ENCODE measurements around the gene FLRT1. TPM values are rescaled to one million over a fixed set of nuclear protein-coding genes. Genes with fewer than 3 reads are reported as not detected.

Gene FLRT1
- total and polyA plus RNA-seq, 2 experiments from 2014 or later, result 0.76 to 1.1 TPM

DNA sequence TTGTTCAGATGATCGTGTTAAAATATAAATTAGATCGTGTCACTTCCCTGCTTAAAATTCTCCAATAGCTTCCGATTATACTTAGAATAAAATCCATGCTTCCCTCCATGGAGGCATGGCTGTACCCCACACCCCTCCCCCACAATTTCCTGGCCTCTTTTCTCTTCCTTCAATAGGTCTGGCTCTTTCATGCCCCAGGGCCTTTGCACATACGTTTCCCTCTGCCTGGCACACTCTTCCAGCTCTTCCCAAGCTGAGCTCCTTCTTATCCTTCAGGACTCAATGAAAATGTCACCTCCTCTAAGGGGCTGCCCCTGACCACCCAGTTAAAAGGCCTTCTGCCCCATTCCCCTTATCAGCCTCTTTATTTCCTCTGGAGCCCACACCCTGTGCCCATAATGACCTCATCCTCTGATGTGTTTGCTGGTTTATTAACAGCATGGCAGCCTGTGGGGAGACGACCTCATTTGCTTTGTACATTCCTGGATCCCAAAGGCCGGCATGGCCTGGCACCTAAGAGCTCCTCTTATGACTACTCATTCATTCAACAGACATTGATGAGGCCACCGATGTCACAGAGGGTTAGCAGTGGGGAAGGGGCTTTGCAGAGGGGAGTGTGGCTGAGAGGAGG is 9.0 kb upstream of the FLRT1 start:
- H3K4me3 ChIP-seq, result no peak overlapping the region
- no peak for TF ChIP-seq EZH2 (IDR thresholded peaks at IDR 0.05; ENCODE audit: low read depth, unreplicated experiment)
- TF ChIP-seq, protein P1, sequence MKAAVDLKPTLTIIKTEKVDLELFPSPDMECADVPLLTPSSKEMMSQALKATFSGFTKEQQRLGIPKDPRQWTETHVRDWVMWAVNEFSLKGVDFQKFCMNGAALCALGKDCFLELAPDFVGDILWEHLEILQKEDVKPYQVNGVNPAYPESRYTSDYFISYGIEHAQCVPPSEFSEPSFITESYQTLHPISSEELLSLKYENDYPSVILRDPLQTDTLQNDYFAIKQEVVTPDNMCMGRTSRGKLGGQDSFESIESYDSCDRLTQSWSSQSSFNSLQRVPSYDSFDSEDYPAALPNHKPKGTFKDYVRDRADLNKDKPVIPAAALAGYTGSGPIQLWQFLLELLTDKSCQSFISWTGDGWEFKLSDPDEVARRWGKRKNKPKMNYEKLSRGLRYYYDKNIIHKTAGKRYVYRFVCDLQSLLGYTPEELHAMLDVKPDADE (IDR thresholded peaks at IDR 0.05), result no peak
- H3K36me3 ChIP-seq (ENCODE audit: insufficient read depth), result no peaks in the 10 kb centered on the region
- no peaks in the 10 kb centered on the region; the same call in 1 of the 2 replicates for H4K20me1 ChIP-seq (replicated peaks; ENCODE audit: insufficient read depth)
- H3K4me1 Mint-ChIP-seq, result peaks cover 66% of the 10 kb centered on the region
- no peaks in the 10 kb centered on the region for H3K79me2 ChIP-seq (replicated peaks; ENCODE audit: insufficient read depth)
- H2AFZ ChIP-seq, result no peak overlapping the region
- H3K27ac Mint-ChIP-seq, result no peak overlapping the region
- DNase-seq (ENCODE audit: low spot score) (no peak), ATAC-seq (no peak)
- H3K9me3 Mint-ChIP-seq, result no peaks in the 10 kb centered on the region; the same call in 2 of the 3 replicates
- peaks cover 30% of the 10 kb centered on the region for H3K27me3 ChIP-seq (ENCODE audit: insufficient read depth)
- H3K4me2 ChIP-seq, result peak overlapping the region; percentile 42; the same call in 1 of the 2 replicates
- peaks cover 68% of the 10 kb centered on the region for H3K27me3 Mint-ChIP-seq (ENCODE audit: insufficient read depth, low read depth, poor library complexity)
- H3K9me2 ChIP-seq (ENCODE audit: insufficient read depth), result no peaks in the 10 kb centered on the region
- no peak overlapping the region for H3K27ac ChIP-seq (ENCODE audit: low read depth)
- H3K36me3 Mint-ChIP-seq (ENCODE audit: low read depth), result peaks cover 4% of the 10 kb centered on the region; the same call in 1 of the 3 replicates
- peak overlapping the region; percentile 16; the same call in 1 of the 3 replicates for H3K4me3 Mint-ChIP-seq
- H3F3A ChIP-seq (replicated peaks; ENCODE audit: low read depth), result peaks cover 25% of the 10 kb centered on the region
- H3K4me1 ChIP-seq (ENCODE audit: insufficient read depth), result peaks cover 62% of the 10 kb centered on the region

DNA sequence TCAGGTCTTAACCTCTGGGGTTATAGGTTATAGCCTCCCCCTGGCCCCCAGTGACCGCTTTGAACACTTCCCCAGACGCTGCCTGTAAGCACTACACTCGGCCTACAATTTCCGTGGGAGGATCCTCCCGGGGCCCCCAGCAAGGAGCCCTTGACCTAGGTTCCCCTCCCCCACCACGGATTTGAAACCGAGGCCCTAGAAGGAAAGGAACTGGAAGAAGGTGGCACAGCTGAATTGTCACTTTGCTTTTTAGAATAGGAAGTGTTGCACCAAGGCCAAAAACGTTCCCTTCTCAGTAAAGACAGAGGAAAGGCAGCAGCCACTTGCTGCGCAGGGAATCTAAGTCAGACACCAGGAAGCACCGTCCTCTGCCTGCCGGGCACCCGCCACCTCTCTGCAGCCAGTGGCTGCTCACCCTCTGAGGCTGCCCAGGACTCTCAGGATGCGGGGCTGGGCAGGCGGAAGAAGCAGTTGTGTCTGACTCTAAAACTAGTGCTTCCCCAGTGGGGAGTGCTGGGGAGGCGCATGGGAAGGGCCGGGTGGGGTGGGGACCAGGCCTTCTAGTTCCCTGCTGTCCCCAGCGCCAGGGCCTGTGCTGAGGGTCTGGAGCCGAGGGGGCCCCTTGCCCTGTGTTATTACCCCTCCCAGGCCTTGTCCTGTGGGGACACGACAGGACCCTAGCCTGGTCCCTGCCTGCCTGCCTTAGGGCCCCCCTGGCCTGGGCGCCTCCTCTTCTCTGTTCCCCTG is 7.9 kb upstream of the FLRT1 start:
- no peaks in the 10 kb centered on the region for H3K9me2 ChIP-seq (ENCODE audit: insufficient read depth)
- Mint-ChIP-seq H3K36me3 (ENCODE audit: low read depth) (peaks cover 4% of the 10 kb centered on the region; the same call in 1 of the 3 replicates), H3K4me1 (peaks cover 56% of the 10 kb centered on the region), H3K9me3 (no peaks in the 10 kb centered on the region; the same call in 2 of the 3 replicates), H3K4me3 (peak overlapping the region; percentile 33; the same call in 1 of the 3 replicates), H3K27me3 (ENCODE audit: insufficient read depth, low read depth, poor library complexity) (peaks cover 70% of the 10 kb centered on the region), H3K27ac (peak overlapping the region; percentile 14; the same call in 1 of the 2 replicates)
- H3F3A ChIP-seq (replicated peaks; ENCODE audit: low read depth), result peaks cover 22% of the 10 kb centered on the region
- H3K4me2 ChIP-seq, result peak overlapping the region; percentile 42
- H3K4me1 ChIP-seq (ENCODE audit: insufficient read depth), result peaks cover 54% of the 10 kb centered on the region
- H4K20me1 ChIP-seq (replicated peaks; ENCODE audit: insufficient read depth), result no peaks in the 10 kb centered on the region; the same call in 1 of the 2 replicates
- no peaks in the 10 kb centered on the region for H3K36me3 ChIP-seq (ENCODE audit: insufficient read depth)
- H3K27ac ChIP-seq (ENCODE audit: low read depth), result no peak overlapping the region
- H3K79me2 ChIP-seq (replicated peaks; ENCODE audit: insufficient read depth), result no peaks in the 10 kb centered on the region
- H3K4me3 ChIP-seq, result peak overlapping the region; percentile 41
- no peak overlapping the region for H2AFZ ChIP-seq
- peaks cover 42% of the 10 kb centered on the region for H3K27me3 ChIP-seq (ENCODE audit: insufficient read depth)
- DNase-seq (ENCODE audit: low spot score) (no peak), ATAC-seq (peak; percentile 11)
- TF ChIP-seq, protein P2, sequence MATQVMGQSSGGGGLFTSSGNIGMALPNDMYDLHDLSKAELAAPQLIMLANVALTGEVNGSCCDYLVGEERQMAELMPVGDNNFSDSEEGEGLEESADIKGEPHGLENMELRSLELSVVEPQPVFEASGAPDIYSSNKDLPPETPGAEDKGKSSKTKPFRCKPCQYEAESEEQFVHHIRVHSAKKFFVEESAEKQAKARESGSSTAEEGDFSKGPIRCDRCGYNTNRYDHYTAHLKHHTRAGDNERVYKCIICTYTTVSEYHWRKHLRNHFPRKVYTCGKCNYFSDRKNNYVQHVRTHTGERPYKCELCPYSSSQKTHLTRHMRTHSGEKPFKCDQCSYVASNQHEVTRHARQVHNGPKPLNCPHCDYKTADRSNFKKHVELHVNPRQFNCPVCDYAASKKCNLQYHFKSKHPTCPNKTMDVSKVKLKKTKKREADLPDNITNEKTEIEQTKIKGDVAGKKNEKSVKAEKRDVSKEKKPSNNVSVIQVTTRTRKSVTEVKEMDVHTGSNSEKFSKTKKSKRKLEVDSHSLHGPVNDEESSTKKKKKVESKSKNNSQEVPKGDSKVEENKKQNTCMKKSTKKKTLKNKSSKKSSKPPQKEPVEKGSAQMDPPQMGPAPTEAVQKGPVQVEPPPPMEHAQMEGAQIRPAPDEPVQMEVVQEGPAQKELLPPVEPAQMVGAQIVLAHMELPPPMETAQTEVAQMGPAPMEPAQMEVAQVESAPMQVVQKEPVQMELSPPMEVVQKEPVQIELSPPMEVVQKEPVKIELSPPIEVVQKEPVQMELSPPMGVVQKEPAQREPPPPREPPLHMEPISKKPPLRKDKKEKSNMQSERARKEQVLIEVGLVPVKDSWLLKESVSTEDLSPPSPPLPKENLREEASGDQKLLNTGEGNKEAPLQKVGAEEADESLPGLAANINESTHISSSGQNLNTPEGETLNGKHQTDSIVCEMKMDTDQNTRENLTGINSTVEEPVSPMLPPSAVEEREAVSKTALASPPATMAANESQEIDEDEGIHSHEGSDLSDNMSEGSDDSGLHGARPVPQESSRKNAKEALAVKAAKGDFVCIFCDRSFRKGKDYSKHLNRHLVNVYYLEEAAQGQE (IDR thresholded peaks at IDR 0.05; ENCODE audit: unreplicated experiment), result no peak
- TF ChIP-seq ZNF331 (CRISPR knock-in tag; IDR thresholded peaks at IDR 0.05; ENCODE audit: low read depth), result no peak
